Lower leg skin (tissue), 4 donors: ENCODE data around the gene ZNF560. TPM values are rescaled to one million over a fixed set of nuclear protein-coding genes. Genes with fewer than 3 reads are reported as not detected.

Source experiments
- DNase-seq, 2 donors: peaks; one replicate each; pipeline ENCODE4 v3.0.0-alpha.2; 2019; ENCODE audit warnings: low spot score in 2 of 2
- H3K4me3 ChIP-seq: fragments of 200-600 bp; sonication (generic); 2 replicates; pipeline ENCODE4 v1.5.1; 2017; ENCODE audit warnings: mild to moderate bottlenecking, low read depth; ENCODE audit not compliant: poor library complexity, severe bottlenecking
- POLR2A ChIP-seq, 2 donors: fragments of 450-650 bp; IDR thresholded peaks; one replicate each; pipeline ENCODE4 v1.6.1; 2016 to 2017; ENCODE audit warnings: antibody characterized with exemption in 2 of 2, mild to moderate bottlenecking in 1 of 2, moderate library complexity in 1 of 2
- WGBS, 2 donors: methylation state at CpG; one replicate each; pipeline ENCODE4 v1.1.5; 2018; 5-methylcytosine and 5-hydroxymethylcytosine counted together
- intact Hi-C: fragments of 100-400 bp; cut with DNase I; formaldehyde crosslinking; loops from one replicate; pipeline ENCODE4 v1.15.0; 2023; ENCODE audit warnings: low total_unique reads
- total RNA-seq, 4 donors: library from RNA; depleted of rRNA; stranded (reverse); fragments of >200 nt; gene quantifications; one replicate each; pipeline ENCODE4 v1.1.0, GENCODE V29; 2016
- TF ChIP-seq, protein P1 (sequence below), 3 donors: fragments of 450-650 bp; IDR thresholded peaks; one replicate each; pipeline ENCODE4 v1.5.1; 2016; ENCODE audit warnings: antibody characterized with exemption in 3 of 3, mild to moderate bottlenecking in 3 of 3, moderate library complexity in 2 of 3

The ZNF560 gene
- total RNA-seq, 4 donors from 2014 or later = not detected

DNA sequence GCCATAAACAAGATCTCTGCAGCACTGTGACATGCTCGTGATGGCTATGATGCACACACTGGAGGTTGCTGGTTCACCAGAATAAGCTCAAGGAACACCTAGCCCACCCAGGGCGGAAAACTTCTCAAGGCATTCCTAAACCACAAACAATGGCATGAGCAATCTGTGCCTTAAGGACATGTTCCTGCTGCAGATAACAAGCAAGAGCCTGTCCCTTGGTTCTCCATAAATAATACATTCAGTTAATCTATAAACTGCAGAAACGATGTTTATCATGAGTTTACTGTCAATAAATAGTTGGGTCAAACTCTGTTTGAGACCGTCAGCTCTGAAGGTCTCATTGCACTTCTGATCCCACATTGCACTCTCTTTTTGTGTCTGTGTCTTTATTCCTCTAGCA, 44.5 kb downstream of the ZNF560 start:
- TF ChIP-seq, protein P1, sequence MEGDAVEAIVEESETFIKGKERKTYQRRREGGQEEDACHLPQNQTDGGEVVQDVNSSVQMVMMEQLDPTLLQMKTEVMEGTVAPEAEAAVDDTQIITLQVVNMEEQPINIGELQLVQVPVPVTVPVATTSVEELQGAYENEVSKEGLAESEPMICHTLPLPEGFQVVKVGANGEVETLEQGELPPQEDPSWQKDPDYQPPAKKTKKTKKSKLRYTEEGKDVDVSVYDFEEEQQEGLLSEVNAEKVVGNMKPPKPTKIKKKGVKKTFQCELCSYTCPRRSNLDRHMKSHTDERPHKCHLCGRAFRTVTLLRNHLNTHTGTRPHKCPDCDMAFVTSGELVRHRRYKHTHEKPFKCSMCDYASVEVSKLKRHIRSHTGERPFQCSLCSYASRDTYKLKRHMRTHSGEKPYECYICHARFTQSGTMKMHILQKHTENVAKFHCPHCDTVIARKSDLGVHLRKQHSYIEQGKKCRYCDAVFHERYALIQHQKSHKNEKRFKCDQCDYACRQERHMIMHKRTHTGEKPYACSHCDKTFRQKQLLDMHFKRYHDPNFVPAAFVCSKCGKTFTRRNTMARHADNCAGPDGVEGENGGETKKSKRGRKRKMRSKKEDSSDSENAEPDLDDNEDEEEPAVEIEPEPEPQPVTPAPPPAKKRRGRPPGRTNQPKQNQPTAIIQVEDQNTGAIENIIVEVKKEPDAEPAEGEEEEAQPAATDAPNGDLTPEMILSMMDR (IDR thresholded peaks at IDR 0.05) = no peak
- no peak for TF ChIP-seq POLR2A (IDR thresholded peaks at IDR 0.05)
- intact Hi-C loops = no loop called here
- no peak overlapping the region for H3K4me3 ChIP-seq
- DNase-seq = no peak
- WGBS, 2 donors = 92 to 98% methylated on average over 4 of the region's 4 CpGs

DNA sequence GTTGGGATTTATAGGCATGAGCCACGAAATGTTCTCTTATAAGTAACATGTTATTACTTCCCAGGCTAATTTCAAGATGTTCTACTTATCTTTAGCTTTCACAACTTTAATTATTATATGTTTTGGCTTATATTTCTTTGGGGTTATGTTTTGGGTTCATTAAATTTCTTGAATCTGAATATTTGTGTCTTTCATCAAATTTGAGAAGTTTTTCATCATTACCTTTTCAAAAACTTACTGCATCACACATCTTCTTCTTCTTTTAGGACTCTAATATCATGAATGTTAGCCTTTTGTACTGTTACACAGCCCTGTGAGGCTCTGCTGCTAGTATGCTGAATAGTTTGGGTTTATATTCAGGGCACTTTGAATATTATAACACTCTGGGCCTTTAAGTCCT, 53.4 kb downstream of the ZNF560 start:
- intact Hi-C loops = no loop called here
- TF ChIP-seq POLR2A (IDR thresholded peaks at IDR 0.05) = no peak
- TF ChIP-seq, protein P1 (IDR thresholded peaks at IDR 0.05) = no peak
- WGBS, 2 donors = 93 to 94% methylated on average over 1 of the region's 1 CpG
- H3K4me3 ChIP-seq = no peak overlapping the region
- no peak for DNase-seq

DNA sequence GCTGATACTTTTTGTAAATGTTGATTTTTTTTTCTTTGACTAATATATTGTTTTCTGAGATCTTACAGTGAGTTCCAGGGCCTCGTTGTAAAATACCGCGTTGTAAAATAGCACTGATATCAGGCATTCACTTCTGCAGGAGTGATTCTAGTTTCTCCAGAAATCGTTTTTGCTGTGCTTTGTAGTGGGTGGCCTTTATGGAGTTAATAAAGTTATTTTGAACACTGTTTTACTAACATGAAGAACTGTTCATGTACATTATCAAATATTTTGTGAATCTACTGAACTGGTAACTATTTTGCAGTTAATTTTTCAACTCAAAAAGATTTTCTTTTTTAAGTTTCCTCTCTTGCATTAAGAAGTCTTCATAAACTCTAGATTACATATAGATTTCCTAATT, 62.1 kb downstream of the ZNF560 start:
- no peak for TF ChIP-seq POLR2A (IDR thresholded peaks at IDR 0.05)
- TF ChIP-seq, protein P1 (IDR thresholded peaks at IDR 0.05) = no peak
- no peak overlapping the region for H3K4me3 ChIP-seq
- intact Hi-C loops = no loop called here
- WGBS, 2 donors = 72 to 81% methylated on average over 4 of the region's 4 CpGs
- no peak for DNase-seq

GRCh38 chr19:9435279-9436268, 62.8 kb downstream of the ZNF560 start, which contains the start of gene ZNF266:
Gene ZNF266, minus strand, starts transcription at chr19:9435573. Its CDS starts 15,484 bp downstream, at chr19:9420089.
- WGBS, 2 donors = 14 to 18% methylated on average over 44 to 53 of the region's 56 CpGs
- H3K4me3 ChIP-seq = peak within 1 kb of the TSS; percentile 82
- intact Hi-C loops = no loop called here
- DNase-seq = peak; percentile 86 to 97
- TF ChIP-seq, protein P1 (IDR thresholded peaks at IDR 0.05) = peak in 1 of 3 donors; percentile 82
- no peak for TF ChIP-seq POLR2A (IDR thresholded peaks at IDR 0.05)

- intact Hi-C loops = no loop called here
Measured at GRCh38 chr19:9431475-9431874, 66.9 kb downstream of the ZNF560 start.

More at GRCh38 chr19:9431475-9431874, 66.9 kb downstream of the ZNF560 start:
- no peak for TF ChIP-seq POLR2A (IDR thresholded peaks at IDR 0.05)
- TF ChIP-seq, protein P1 (IDR thresholded peaks at IDR 0.05) = no peak
- DNase-seq = no peak
- H3K4me3 ChIP-seq = no peak overlapping the region
- 86 to 93% methylated on average over 6 to 7 of the region's 7 CpGs for WGBS, 2 donors
